ENCODE measurements around the gene ZNG1B. TPM values are rescaled to one million over a fixed set of nuclear protein-coding genes. Genes with fewer than 3 reads are reported as not detected.
"Not testable (repeated sequence)": the region's sequence is repeated elsewhere in the genome, so short reads cannot be mapped to it uniquely, and the experiment has no call there.

ZNG1B gene
- total RNA-seq, 4 donors from 2014 or later: 21.7 to 55.5 (median 28.2) TPM

GRCh38 chr2:113540834-113541203, 103.3 kb downstream of the ZNG1B start:
- H3K27ac ChIP-seq; DNase-seq (ENCODE audit: low spot score in 2 of 2); H3K36me3 ChIP-seq; H3K9me3 ChIP-seq; H3K27me3 ChIP-seq: not testable (repeated sequence)
- H3K4me3 ChIP-seq: peak overlapping the region; percentile 80
- 26% methylated on average over 5 of the region's 5 CpGs for WGBS
- H3K4me1 ChIP-seq: peaks cover 10% of the 10 kb centered on the region

GRCh38 chr2:113541204-113541975, 103.9 kb downstream of the ZNG1B start:
- peak overlapping the region; percentile 80 for H3K4me3 ChIP-seq
- peak overlapping the region; percentile 88 for H3K27ac ChIP-seq
- DNase-seq (ENCODE audit: low spot score in 2 of 2): peak in 1 of 2 donors; percentile 68
- not testable (repeated sequence) for H3K36me3 ChIP-seq, H3K27me3 ChIP-seq, H3K9me3 ChIP-seq
- H3K4me1 ChIP-seq: peaks cover 10% of the 10 kb centered on the region
- under 1% methylated on average over 48 of the region's 71 CpGs for WGBS

GRCh38 chr2:113541976-113542485, 104.5 kb downstream of the ZNG1B start:
- Histone ChIP-seq H3K27ac (peak overlapping the region; percentile 88), H3K4me3 (peak overlapping the region; percentile 80), H3K4me1 (peaks cover 10% of the 10 kb centered on the region)
- not testable (repeated sequence) for H3K9me3 ChIP-seq, H3K27me3 ChIP-seq, H3K36me3 ChIP-seq
- 6% methylated on average over 6 of the region's 64 CpGs for WGBS
- DNase-seq (ENCODE audit: low spot score in 2 of 2): peak in 1 of 2 donors; percentile 46

- not testable (repeated sequence) for H3K9me3 ChIP-seq; H3K36me3 ChIP-seq; DNase-seq (ENCODE audit: low spot score in 2 of 2); H3K27me3 ChIP-seq; H3K27ac ChIP-seq
- peak overlapping the region; percentile 80 for H3K4me3 ChIP-seq
- peaks cover 10% of the 10 kb centered on the region for H3K4me1 ChIP-seq
- WGBS: no CpG with 5 or more reads among the region's 9 CpGs
These were observed 105.0 kb downstream of the ZNG1B start for GRCh38 chr2:113542529-113542928.

Other genes with a start within 250 kb of the ZNG1B start
- 1 to 10 TPM; 2.3 to 7.7 (median 5.6) TPM for gene PAX8, start 158.8 kb upstream of the ZNG1B start, total RNA-seq
- under 1 TPM in 2 of 4 donors, not detected in 2; 0.18 to 0.19 TPM for gene FOXD4L1, start 61.0 kb downstream of the ZNG1B start, total RNA-seq
- gene RABL2A, start 189.6 kb downstream of the ZNG1B start, total RNA-seq: 10 to 100 TPM; 11.9 to 28.8 (median 17.7) TPM